Measurements from ENCODE around the gene SDE2.

DNA sequence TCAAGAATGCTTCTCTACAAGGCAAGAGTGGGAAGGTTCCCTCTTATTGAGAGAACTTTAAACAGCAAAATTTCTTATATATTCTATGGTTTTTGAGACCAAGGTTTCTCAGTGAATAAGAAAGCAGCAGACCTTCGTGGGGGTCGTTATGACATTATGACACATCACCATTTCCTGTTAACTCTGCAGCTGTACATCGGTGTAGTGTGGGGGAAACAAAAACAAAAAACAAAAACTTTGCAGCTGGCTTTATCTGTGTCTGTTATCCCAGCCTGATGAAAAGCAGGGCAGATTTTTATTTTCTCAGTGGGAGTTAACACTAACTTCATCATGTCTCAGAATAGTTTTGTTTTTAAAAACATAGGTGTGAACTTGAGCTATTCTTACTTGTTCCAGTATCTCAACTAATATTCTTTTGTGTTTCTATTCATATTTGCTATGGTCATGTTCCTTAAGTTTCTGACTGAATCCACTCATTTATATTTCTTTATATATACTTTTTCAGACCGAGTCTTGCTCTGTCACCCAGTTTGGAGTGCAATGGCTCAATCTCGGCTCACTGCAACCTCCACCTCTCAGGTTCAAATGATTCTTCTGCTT, 2.1 kb downstream of the SDE2 start:
- TF ChIP-seq, protein P1, sequence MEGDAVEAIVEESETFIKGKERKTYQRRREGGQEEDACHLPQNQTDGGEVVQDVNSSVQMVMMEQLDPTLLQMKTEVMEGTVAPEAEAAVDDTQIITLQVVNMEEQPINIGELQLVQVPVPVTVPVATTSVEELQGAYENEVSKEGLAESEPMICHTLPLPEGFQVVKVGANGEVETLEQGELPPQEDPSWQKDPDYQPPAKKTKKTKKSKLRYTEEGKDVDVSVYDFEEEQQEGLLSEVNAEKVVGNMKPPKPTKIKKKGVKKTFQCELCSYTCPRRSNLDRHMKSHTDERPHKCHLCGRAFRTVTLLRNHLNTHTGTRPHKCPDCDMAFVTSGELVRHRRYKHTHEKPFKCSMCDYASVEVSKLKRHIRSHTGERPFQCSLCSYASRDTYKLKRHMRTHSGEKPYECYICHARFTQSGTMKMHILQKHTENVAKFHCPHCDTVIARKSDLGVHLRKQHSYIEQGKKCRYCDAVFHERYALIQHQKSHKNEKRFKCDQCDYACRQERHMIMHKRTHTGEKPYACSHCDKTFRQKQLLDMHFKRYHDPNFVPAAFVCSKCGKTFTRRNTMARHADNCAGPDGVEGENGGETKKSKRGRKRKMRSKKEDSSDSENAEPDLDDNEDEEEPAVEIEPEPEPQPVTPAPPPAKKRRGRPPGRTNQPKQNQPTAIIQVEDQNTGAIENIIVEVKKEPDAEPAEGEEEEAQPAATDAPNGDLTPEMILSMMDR (IDR thresholded peaks at IDR 0.05; ENCODE audit: poor library complexity, severe bottlenecking) = no peak
- no peak for TF ChIP-seq SMC3 (conservative IDR thresholded peaks at IDR 0.05; ENCODE audit: poor library complexity)
- TF ChIP-seq TAF1 (IDR thresholded peaks at IDR 0.05; ENCODE audit: low read depth) = no peak
- no peak for TF ChIP-seq EP300 (conservative IDR thresholded peaks at IDR 0.05; ENCODE audit: poor library complexity, severe bottlenecking)
- no peak for TF ChIP-seq EZH2 (IDR thresholded peaks at IDR 0.05; ENCODE audit: borderline replicate concordance, insufficient read depth, low read length, poor library complexity, severe bottlenecking)
